SH-SY5Y (cell line): ENCODE measurements around the gene SORBS2.

ENCODE experiments used
- GATA2 ChIP-seq: IDR thresholded peaks from 2 replicates; pipeline ENCODE4 v1.6.1; 2011; ENCODE audit warnings: mild to moderate bottlenecking, low read depth, low read length
- GATA3 ChIP-seq: IDR thresholded peaks from 2 replicates; pipeline ENCODE4 v1.6.1; 2011; ENCODE audit warnings: low read depth, mild to moderate bottlenecking, low read length, moderate library complexity

DNA sequence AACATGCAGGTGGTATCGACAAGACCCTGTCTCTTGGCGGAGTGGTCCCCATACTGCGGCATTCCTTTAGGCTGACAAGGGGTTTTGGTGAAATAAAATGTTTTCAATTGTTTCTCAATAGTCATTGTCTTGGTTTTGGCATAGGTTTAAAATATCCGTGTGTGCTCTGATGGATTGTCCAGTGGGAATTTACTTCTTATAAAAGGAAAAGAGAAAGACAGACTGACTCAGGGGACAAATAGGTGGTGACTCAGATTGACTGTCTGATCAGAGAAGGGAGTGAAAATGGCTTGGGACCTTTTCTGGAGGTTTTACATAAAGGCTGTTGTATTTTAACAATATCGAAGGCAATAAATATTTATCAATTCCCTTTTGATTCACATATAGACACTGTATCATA lies 129.8 kb downstream of the SORBS2 start:
- TF ChIP-seq GATA3, result no peak
- no peak for TF ChIP-seq GATA2
